Hepatic stellate cell (primary cell): ENCODE data around the gene PJA2.

Source experiments
- DNase-seq: peaks from one replicate; pipeline ENCODE4 v3.0.0; 2011; ENCODE audit warnings: low spot score

PJA2 gene

DNA sequence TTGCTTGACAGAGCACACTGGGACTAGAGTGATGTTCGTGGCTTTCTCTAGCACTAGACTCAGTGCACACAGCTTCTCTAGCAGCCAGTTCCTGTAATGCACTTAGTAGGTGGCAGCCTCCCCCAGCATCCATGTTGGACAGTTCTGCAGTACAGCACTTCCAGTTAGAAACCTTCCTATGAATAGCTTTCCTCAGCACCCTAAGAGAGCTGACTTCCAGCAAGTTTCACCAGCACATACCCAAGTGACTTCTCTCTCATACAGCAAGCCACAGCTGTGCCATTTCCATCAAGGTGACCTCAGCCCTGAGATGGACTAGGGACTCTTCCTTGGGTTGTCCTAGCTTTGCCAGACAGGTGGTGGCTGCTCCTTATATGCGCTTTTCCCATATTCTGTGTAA is 60.4 kb downstream of the PJA2 start:
- DNase-seq, result no peak

DNA sequence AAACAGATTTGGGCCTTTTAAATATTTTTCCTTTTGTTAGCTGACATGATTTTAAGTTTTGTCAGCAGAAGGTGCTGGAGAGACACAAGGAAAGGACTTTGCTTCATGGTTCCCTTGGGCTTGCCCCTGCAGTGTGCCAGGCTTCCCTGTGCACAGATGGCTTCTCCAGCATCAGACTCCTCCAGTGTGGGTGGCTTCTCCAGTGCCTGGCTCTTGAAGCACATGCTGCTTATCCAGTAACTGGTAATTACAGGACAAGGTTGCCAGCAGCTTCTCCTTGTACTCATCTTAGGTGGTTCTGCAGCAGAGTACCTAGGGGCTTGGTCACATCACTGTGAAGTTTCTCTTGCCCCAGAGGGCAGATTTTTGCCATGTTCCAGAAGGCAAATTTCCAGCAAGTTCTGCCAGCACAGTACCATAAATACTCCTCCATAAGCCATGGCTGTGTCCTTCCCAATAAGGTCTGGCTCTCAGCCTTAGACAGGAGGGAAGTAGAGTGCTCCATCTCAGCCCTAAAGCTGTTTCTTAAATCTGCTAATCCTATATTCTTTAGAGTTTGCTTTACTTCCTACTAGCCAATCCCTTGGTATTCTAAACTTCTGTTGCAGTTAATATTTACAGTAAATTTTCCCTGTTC is 62.4 kb downstream of the PJA2 start:
- no peak for DNase-seq

DNA sequence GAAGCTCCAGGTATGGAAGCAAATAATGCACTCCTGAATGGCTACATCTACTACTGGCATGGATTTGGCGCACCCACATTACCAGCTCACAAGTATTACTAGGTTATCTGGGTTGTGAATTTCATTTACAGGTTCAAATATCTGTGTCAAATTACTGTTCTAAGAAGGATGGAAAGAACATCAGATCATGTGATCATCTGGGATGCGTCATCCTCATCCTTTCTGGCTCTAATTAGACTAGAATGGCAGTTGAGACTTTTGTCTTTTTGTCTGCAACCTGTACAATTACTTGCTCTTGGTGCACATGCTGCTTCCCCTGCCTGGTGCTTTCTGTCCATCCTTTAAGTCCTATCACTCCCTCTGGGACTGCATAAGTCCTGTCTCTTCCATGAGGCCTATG is 64.1 kb downstream of the PJA2 start:
- no peak for DNase-seq

DNA sequence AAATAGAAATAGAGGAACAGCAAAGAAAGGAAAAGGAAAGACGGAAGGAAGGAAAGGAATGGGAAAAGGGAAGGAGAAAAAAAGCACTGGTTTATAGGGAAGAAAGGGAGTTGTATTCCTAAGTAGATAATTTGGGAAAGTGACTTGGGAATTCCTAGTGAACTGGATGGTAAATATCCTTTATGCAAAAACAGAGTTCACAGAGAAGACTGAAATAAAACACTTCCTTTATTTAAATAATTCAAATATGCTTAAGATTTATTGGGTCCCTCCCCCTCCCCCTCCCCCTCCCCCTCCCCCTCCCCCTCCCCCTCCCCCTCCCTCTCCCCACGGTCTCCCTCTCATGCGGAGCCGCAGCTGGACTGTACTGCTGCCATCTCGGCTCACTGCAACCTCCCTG is 69.4 kb downstream of the PJA2 start:
- no peak for DNase-seq

DNA sequence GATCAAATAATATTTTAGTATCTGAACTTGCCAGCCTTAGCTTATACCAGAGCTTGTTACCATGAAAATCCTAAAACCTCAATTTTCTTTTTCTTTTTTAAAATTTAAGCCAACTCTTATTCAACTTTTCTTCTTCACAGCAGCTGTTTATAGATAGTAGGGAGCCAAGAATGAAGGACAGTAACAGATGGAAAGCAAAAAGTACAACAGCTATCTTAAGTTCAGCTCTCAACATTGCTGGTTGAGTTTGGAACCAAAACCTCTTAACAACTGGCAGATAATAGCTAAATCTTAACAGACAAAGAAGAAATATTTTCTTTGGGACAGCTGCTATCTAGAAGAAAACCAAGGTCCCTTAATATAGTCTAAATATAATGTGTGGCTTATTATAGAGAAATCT is 74.7 kb downstream of the PJA2 start:
- DNase-seq, result no peak

DNA sequence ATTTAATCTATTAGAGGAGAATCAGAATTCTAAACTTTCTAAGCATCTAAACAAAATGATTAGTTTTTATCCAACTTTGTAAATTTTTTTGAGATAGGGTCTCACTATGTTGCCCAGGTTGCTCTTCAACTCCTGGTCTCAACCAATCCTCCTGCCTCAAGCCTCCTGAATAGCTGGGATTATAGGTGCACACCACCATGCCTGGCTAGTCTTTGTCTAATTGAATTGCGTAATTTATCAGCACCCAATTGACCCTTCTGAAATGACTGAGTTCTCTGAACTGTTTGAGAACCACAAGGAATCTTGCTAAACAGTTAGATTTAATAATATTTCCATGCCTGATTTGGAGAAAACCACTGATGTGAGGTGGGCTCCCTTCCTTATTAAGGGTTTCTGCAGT is 75.7 kb downstream of the PJA2 start:
- no peak for DNase-seq

DNA sequence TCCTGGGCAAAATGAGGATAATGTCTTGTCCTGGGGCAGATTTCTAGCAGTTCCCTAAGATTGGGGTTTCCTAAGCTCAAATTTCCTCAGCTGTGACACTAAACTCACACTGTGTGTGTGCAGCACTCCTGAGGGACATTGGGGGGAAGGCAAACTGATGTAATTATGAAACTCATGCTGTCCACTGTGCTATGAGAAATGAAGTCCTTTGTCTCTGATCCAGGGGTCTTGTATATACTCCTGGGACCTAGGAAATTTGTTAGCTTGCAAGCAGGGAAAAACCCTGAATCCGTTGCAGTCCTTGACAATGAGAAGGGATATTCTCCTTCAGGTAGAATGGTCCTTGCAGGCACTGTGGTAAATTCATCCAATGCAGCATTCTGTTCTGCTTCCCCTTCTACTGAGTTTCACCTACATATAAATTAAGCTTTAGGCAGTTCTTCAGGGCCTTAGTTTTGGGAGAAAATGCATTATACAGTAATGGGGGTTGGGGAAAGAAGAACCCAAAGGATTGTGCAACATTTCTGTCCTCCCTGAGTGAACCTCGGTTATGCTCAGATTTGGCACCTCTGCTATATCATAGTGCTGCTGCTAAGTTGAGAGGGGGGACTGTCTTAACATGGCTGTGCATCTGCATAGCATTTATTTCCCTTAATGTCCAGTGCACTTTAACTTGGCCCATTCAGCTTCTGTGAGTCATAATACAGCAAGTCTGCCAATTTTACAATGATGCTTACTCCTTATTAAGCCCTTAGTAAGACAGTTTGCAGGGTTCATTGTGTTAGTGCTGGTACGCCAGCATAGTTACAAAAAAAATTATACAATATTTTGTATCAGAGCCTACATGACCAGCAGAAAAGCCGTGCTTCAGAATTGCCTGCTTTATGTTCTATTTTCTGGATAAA is 80.2 kb downstream of the PJA2 start:
- peak; percentile 31 for DNase-seq

DNA sequence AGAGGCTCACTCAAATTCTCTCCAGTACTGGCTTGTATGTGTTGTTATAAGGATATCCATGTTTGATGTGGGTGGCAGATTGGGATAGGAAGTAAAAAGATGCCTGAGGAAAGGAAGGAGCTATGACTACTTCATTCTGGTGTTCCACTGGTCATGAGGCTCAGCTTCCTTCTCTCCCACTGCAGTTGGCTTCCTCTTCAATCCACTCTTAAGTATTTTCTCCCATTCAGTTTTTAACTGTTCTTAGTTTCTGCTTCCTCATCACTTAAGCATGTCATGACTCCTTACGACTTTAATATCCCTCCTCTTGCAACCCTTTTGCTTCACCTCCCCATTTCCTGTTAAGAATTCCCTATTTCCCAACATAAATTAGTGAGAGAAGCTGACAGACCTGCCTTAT is 81.1 kb downstream of the PJA2 start:
- no peak for DNase-seq

DNA sequence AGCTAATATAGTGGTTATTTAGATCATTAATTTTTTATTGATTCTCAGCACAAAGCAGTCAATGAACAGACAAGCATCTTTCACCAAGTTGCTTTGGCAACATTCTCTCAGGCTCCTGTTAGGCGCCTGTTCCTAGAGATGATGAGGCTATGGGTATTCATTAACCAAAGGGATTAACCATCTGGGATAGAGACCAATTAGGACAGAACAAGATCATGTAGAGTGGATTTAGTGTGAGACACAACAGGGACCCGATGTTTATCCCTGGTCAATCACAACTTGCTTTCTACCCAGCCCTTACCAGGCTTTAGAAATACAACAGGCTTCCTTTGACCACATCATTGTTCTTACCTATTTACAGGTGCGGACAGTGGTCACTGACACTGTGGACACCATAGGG is 82.2 kb downstream of the PJA2 start:
- DNase-seq, result no peak

DNA sequence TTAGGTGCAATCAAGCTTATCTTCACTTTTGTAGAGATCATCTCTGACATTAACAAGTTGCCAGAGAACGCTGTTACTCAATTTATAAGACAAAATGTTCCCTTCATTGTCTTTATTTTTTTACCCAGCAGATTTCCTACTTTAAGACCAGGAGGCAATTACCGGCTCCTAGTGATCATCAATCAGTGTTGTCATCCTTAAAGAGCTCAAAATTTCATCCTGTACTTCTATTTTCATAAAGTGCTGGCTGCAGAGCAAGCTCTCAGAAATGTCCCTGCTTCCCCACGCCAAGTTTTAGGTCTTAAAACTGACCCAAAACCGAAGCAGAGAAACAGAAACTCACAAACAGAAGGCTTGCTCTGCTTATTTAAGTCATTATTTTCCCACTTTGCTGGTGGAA is 82.9 kb downstream of the PJA2 start:
- no peak for DNase-seq

DNA sequence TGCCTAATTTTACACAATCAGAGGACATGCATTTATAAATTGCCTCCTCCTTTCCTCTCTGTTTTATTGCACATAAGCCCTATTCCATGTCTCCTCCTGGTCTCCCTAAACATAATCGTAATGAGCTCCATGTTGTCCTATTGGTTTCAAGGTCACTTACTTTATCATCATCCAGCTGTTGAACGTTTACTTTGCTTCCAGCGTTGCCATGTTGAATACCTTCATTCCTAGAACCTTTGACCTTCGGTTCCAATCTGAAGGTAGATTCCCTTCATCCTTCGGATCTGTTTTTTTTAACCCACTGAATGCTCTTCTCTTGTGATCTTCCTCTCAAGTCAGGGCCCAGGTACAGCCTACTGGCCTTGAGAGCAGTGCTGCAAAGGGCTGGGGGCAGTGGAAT is 84.3 kb downstream of the PJA2 start:
- no peak for DNase-seq

DNA sequence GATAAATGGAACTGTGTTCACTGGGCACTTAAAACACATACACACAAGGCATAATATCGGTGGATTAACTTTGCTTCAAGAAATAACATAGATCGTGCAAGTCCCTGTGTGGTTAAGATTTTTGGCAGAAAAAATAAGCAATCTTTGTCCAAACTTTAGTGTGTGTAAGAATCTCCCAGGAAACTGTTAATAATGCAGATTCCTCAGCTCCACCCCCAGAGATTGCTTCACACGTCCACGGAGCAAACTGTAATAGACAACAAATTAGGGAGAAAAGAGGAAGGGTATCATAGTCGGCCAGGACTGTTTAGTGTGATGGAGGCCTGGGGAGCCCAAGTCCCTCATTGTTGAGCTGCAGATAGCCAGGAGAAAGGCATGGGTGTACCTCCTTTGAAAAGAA is 84.8 kb downstream of the PJA2 start:
- DNase-seq, result no peak

DNA sequence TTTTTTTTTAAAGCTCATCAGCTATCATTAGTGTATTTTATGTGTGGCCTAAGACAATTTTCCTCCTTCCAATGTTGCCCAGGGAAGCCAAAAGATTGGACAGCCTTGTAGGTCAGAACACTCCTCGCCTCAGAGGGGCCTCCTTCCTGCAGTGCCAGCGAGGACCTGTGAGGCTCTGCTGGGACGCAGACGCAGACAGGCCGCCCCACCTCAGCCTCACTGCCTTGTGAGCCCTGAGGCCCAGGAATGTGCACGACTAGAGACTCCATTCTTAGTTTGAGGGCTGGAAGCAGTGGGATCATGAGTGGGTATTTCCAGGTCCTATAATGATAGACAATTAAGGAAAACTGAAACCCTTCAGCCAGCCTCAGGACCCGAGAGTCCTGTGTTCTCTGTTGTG is 85.4 kb downstream of the PJA2 start:
- DNase-seq, result no peak

DNA sequence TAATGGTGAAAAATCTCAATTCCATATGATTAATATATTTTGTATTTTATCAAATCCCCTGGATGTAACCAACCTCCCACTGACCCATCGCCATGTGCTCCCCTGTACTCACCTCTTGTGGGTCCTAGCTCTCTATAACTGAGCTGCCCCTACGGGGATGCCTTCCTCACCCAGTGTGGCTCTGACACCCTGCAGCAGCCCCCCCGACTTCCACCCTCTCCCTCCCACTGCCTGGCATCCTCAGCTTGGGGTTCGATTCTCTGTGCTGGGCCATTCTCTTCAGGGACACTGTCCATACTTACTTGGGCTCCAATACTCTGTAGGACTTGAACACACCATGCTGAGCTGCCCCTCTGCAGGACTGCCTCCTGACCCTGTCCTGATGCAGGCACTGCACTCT is 87.1 kb downstream of the PJA2 start:
- no peak for DNase-seq

DNA sequence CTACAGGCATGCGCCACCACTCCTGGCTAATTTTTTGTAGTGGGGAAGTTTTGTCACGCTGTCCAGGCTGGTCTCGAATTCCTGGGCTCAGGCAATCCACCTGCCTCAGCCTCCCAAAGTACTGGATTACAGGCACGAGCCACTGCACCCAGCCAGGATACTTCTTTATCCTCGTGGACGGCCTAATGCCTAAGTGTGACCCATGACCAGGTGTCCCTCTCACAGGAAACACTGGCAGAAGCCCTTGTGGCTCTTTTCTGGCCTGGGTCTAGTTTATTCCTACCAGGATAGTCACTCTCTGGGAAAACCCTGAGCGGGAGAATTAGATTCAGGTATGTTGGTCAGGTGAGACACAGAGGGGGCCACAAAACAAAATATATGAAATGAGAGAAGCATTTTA is 90.4 kb downstream of the PJA2 start:
- no peak for DNase-seq

DNA sequence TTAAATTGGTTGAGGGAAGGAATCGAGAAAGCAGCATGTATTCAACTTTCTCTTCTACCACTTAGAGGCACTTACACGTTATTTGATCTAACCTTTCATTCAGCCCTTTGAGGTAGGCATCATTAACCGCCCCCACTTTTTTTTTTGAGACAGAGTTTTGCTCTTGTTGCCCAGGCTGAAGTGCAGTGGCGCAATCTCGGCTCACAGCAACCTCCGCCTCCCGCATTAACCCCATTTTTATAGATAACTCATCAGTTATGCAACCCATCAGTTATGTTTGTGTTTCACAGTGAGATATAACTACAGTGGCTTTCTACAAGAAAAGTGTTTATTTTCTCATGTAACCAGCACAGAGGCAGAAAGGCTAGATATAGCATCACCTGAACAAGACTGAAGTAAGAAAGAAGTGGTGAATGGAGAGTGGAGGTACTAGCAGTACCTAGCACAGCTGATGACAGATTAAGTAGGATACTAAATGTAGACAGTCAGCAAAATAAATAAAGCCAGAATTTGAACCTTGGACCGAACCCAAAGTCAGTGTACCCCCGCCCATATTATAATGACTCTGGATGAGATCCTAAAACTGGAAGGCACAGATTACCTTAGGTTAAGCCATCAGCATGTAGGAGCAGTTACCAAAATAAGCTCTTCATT is 91.2 kb downstream of the PJA2 start:
- DNase-seq, result no peak

DNA sequence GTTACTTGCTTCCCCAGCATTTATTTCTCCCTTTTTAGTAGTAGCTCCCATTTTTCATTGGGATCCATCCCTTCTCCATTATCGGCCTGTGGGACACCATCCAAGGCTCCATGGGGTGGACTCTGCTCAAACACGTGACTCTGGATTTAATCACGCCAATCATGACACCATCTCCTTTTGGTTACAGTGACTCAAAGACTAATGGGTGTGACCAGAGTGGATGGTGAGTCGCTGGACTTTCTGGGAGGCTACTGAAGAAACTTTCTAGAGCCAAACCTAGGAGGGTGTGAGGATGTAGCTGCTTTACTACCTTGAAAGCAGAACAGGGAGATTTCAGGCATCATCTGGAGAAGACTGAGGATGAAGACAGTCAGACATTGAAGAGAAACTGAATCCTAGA is 93.1 kb downstream of the PJA2 start:
- peak; percentile 27 for DNase-seq

DNA sequence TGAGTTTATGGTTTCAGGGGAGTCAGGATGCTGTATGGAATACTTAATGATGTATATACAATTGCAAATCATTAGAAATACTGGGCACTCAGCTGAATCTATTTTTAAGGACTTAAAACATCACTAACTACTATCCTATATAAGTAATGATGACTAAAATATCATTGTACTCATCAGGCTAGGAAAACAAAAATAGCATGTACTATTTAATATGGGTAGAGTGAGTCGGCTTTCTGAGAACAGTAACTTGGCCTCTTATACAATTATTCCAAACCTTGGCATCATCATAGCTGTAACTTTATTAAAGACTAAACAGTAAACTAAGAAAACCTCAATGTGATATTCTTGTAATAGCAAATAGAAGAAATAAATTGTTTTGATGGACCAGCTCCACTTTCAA is 94.5 kb downstream of the PJA2 start:
- no peak for DNase-seq

DNA sequence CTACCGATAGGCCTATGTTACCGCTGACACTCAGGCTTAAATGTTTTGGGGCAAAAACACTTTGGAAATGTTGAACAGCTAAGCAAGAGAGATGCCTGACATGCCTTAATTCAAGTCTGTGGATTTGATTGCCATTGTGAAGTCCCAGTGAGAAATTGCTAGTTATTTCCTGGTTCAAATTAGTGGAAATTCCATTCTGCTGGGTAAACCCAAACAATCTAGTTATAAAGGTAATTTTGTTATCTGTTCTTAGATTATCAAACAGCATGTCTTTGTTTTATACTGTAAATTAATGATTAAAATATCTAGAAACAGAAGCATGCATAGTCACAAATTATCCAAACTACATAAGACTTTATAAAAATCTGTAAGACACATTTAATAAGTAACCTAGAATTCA is 96.6 kb downstream of the PJA2 start:
- no peak for DNase-seq

DNA sequence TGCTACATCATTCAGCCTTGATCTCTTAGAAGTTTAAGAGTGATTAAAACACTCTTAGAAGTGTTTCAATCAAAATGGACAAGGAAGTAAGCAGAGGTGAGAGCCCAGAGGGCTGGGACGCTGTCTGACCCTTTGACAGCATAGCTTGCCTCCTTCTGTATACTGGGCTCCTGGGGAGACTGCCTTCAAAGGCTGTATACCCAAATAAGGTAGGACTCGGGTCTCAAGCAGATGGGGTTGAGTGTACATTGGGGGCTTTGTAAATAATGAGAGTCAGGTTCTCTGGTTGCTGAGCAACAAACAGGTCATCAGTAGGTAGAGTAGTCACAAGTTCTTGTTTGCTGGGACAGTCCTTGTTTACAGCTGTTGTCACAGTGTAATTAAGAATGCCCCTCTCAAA is 97.1 kb downstream of the PJA2 start:
- no peak for DNase-seq

DNA sequence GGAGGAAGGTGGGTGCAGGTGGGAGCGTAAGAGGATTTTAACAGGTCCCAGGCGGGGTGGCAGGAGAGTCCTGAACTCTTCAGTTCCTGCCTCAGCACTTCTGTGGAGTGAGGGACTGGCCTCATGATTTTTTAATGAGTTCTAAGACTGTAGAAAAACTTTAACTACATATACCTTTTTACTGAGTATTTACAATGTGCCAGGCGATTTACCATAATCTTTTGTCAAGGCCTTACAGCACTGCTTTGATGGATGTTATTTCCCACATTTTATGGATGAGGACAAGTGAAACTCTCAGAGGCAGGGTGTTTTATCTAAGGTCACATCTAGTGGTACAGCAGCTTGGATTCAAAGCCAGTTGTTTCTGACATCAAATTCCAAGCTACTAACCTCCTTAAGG is 99.5 kb downstream of the PJA2 start:
- no peak for DNase-seq

DNA sequence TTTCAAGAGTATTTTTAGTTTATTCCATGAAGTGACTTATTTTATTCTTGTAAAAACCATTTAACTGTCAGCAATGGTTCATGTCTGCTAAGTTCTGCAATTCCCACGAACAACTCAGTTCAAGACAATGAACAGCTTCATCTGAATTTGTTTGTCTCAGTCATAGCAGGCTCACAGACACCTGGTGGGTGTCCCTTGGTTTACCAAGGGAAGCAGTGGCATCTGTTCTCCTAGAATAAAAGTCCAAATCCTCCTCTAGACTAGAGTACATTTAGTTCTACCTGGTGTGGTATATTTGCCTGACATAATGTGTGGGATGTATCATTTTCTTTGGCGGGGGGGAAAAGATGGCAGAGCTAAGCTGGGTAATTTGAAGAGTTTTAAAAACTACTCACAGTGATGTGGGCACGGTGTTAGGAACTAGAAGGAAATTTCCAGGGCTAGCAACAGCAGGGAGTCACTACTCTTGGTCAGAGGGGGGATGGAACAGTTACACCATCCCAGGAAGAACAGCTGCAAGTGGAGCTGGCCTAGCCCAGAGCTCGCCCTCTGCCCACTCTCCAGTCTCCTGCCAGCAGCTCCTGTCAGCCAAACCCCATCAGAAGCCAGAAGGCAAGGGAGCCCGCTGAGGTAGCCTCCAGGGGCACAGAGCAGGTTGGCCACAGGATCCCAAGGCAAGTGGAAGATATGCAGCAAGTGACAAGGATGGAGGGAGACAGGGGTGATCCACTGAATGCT is 100.3 kb downstream of the PJA2 start:
- no peak for DNase-seq

DNA sequence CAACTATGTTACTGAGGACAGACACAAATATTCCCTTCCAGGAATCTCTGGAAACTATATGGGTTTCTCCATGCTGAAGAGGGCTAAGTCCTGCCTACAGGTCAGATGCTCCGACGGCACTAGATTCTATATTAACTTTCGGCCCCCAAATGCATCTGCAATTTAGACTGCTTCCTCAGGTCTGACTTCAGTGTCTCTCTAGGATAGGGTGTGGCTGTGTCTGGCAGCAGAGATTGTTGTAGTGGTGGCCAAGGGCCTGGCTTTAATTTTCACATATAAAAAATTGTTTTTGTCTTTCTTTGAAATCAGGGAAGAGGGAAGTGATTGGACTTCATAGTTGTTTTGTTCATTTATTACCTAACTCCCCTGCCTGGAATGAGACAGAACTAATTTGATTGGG is 101.8 kb downstream of the PJA2 start:
- DNase-seq, result no peak
